ENCODE measurements around the gene IP6K2. TPM values are rescaled to one million over a fixed set of nuclear protein-coding genes. Genes with fewer than 3 reads are reported as not detected.

IP6K2 gene
- total and polyA plus RNA-seq, 2 of the 13 experiments (the other 11 are each of a cell fraction or from before 2014, with no cell fraction given) = 85.5 to 112 TPM

DNA sequence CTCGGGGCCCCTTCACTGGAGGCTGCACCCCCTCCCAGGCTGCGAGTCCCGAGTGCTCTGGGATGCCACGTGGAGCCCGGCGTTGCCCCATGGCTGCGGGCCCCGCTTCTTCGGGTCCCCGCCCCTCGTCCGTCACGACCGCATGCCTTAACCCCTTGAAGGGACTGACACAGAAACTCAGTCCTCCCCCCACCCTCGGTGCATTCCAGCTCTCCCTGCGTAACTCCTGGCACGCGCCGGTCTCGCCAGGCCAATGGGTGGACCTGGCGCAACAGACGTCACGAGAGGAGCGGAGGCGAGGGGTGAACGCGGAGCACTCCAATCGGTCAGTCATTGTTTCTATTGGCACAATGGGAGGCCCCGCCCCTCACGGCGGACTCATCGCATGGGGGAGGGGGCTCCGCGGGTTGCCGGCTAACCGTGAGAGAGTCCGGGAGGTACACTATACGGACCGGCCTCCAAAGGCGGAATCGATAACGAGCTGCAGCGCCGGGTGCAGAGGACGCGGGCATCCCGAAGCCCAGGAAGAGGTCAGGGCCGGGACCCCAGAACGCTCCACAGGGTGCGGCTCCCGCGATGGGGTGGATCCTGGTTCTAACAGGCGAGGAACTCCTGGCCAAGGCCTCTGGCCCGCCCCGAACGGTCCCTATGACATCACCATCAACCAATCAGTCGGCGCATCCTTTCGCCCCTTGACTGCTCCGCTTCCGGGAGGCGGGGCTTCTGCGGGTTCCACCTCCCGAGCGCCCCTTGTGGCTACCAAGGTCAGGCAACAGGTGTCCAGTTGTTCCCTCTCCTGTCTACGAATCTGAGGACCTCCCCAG, 53.3 kb downstream of the IP6K2 start (continued):
- peak; percentile 90 for TF ChIP-seq MNT (IDR thresholded peaks at IDR 0.05)
- TF ChIP-seq ZSCAN31 (CRISPR knock-in tag; IDR thresholded peaks at IDR 0.05; ENCODE audit: low read depth) = peak; percentile 20
- TF ChIP-seq PCBP1 (IDR thresholded peaks at IDR 0.05; ENCODE audit: borderline replicate concordance, low read depth, low read length) = 0 out of 2 replicates have a peak, but pooled peaks have one; percentile 31
- TF ChIP-seq DNMT1 (CRISPR knock-in tag; IDR thresholded peaks at IDR 0.05) = no peak
- TF ChIP-seq ZBTB34 (CRISPR knock-in tag; IDR thresholded peaks at IDR 0.05) = peak; percentile 74; the same call in 1 of the 2 replicates
- peak; percentile 84; the same call in 1 of the 2 replicates for TF ChIP-seq ZSCAN20 (CRISPR knock-in tag; IDR thresholded peaks at IDR 0.05; ENCODE audit: borderline replicate concordance)
- TF ChIP-seq ZNF230 (CRISPR knock-in tag; IDR thresholded peaks at IDR 0.05) = peak; percentile 90
- no peak for TF ChIP-seq SMARCC2 (IDR thresholded peaks at IDR 0.05)
- no peak for TF ChIP-seq GTF3A (CRISPR knock-in tag; conservative IDR thresholded peaks at IDR 0.05)
- TF ChIP-seq ZNF672 (CRISPR knock-in tag; IDR thresholded peaks at IDR 0.05) = 0 out of 2 replicates have a peak, but pooled peaks have one; percentile 38
- TF ChIP-seq FOSL2 (CRISPR knock-in tag; IDR thresholded peaks at IDR 0.05) = peak; percentile 60; the same call in 1 of the 2 replicates
- TF ChIP-seq ZFYVE20 (CRISPR knock-in tag; IDR thresholded peaks at IDR 0.05; ENCODE audit: borderline replicate concordance, low read depth) = no peak
- no peak for TF ChIP-seq FUBP1 (CRISPR knock-in tag; IDR thresholded peaks at IDR 0.05; ENCODE audit: borderline replicate concordance)
- TF ChIP-seq HBP1 (CRISPR knock-in tag; IDR thresholded peaks at IDR 0.05; ENCODE audit: low read depth) = peak; percentile 12; the same call in 1 of the 2 replicates
- TF ChIP-seq MYNN (CRISPR knock-in tag; IDR thresholded peaks at IDR 0.05; ENCODE audit: low read depth) = no peak
- no peak for TF ChIP-seq PBX3 (CRISPR knock-in tag; IDR thresholded peaks at IDR 0.05; ENCODE audit: borderline replicate concordance)
- TF ChIP-seq BRF2 (CRISPR knock-in tag; IDR thresholded peaks at IDR 0.05) = no peak
- 0 out of 2 replicates have a peak, but pooled peaks have one; percentile 65 for TF ChIP-seq ZNF616 (CRISPR knock-in tag; IDR thresholded peaks at IDR 0.05; ENCODE audit: low read depth)

Data from HepG2 (cell line).